HG02571 (cell line): ENCODE measurements around the gene FAM90A26.
"Not testable (repeated sequence)": the region's sequence is repeated elsewhere in the genome, so short reads cannot be mapped to it uniquely, and the experiment has no call there.

ENCODE experiments used
- ATAC-seq: cut with Tn5 transposase; IDR thresholded peaks from one replicate; pipeline ENCODE4 v1.9.1; 2021; ENCODE audit warnings: mild to moderate bottlenecking, moderate library complexity; ENCODE audit not compliant: unreplicated experiment

FAM90A26 gene

GRCh38 chr4:9158392-9158791 lies 11.8 kb upstream of the FAM90A26 start:
- not testable (repeated sequence) for ATAC-seq

- not testable (repeated sequence) for ATAC-seq
These were observed 10.2 kb upstream of the FAM90A26 start for GRCh38 chr4:9160046-9160445.

DNA sequence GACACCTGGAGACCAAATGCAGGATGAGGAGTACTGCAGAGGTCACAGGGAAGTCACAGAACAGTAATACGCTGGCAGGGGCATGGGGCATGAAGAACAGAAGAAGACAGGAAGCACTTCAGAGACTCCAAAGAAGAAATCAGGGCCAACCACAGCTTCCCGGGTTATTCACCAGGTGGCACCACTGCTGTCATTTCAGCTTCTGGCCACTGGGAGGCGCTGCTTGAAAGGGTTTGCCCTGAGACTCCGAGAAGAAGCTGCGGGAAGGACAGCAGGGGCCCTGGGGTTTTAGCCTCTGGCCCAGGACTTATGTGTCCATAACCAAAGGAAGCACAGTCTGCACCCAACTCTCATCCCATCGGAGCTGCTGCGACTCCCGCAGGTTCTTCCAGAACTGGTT lies 4.2 kb upstream of the FAM90A26 start:
- ATAC-seq = not testable (repeated sequence)

DNA sequence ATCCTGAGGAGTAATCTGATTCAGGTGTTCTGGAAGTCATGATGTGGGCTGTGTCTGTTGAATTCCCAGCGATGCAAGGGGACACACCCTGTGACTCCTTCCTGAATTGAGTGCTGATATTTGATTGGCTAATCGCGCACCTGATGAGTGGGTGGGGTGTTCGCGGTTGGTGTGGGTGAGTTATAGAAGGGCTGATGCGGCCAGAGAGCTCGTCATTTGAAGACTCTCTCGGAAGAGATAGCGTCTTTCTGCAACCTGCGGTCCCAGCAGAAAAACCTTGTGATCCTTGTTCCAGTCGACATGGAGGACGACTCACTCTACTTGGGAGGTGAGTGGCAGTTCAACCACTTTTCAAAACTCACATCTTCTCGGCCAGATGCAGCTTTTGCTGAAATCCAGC lies 40.1 kb downstream of the FAM90A26 start, which contains the start of gene USP17L10:
USP17L10 (plus strand) TSS at position 301 of the 400 bp plus-strand sequence; CDS start at position 301, 0 bp downstream.
- ATAC-seq = not testable (repeated sequence)

- ATAC-seq = not testable (repeated sequence)
These were observed 44.5 kb downstream of the FAM90A26 start for GRCh38 chr4:9214701-9215100.

DNA sequence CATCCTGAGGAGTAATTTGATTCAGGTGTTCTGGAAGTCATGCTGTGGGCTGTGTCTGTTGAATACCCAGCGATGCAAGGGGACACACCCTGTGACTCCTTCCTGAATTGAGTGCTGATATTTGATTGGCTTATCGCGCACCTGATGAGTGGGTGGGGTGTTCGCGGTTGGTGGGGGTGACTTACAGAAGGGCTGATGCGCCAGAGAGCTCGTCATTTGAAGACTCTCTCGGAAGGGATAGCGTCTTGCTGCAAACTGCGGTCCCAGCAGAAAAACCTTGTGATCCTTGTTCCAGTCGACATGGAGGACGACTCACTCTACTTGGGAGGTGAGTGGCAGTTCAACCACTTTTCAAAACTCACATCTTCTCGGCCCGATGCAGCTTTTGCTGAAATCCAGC lies 44.9 kb downstream of the FAM90A26 start, which contains the start of gene USP17L11:
USP17L11 (plus strand) TSS at position 301 of the 400 bp plus-strand sequence; CDS start at position 301, 0 bp downstream.
- ATAC-seq = not testable (repeated sequence)

- not testable (repeated sequence) for ATAC-seq
These were observed 49.6 kb downstream of the FAM90A26 start, which contains the start of gene USP17L12 for GRCh38 chr4:9219852-9220251. Gene USP17L12 (plus strand): TSS chr4:9220152. CDS start chr4:9220152, 0 bp downstream.

- ATAC-seq = not testable (repeated sequence)
These were observed 54.4 kb downstream of the FAM90A26 start, which contains the start of gene USP17L13 for GRCh38 chr4:9224596-9224995. Gene USP17L13 (plus strand): TSS chr4:9224896. CDS start chr4:9224896, 0 bp downstream.
